Upper lobe of left lung (tissue), 6 donors: ENCODE data around the gene SPATA3. TPM values are rescaled to one million over a fixed set of nuclear protein-coding genes. Genes with fewer than 3 reads are reported as not detected.

Experiments used
- ATAC-seq, 2 donors: fragments of 200-7000 bp; cut with Tn5 transposase; one replicate each; pipeline ENCODE4 v1.9.1; 2022; ENCODE audit warnings: mild to moderate bottlenecking in 2 of 2, moderate library complexity in 2 of 2; ENCODE audit not compliant: low FRiP score in 2 of 2
- DNase-seq, 2 donors: peaks; one replicate each; pipeline ENCODE4 v3.0.0-alpha.2; 2019 to 2020
- H3K27ac ChIP-seq, 4 donors: fragments of 200-600 bp; sonication (generic); one replicate each; pipeline ENCODE4 v1.5.1; 2016 to 2019
- H3K27me3 ChIP-seq, 4 donors: fragments of 200-600 bp; sonication (generic); one replicate each; pipeline ENCODE4 v1.5.1; 2017 to 2019
- H3K36me3 ChIP-seq, 4 donors: fragments of 200-600 bp; sonication (generic); one replicate each; pipeline ENCODE4 v1.5.1; 2016 to 2019
- H3K4me1 ChIP-seq, 4 donors: fragments of 200-600 bp; sonication (generic); one replicate each; pipeline ENCODE4 v1.5.1; 2018 to 2019
- H3K4me3 ChIP-seq, 4 donors: fragments of 200-600 bp; sonication (generic); one replicate each; pipeline ENCODE4 v1.5.1; 2017 to 2019; ENCODE audit warnings: mild to moderate bottlenecking in 2 of 4, moderate library complexity in 1 of 4
- H3K9me3 ChIP-seq, 4 donors: fragments of 200-600 bp; sonication (generic); one replicate each; pipeline ENCODE4 v1.5.1; 2018 to 2019
- CTCF ChIP-seq, 6 experiments: fragments of 450-650 bp in 4 of 6; fragments of 200-600 bp in 2 of 6; sonication (generic) in 2 of 6; IDR thresholded peaks; one replicate each; pipeline ENCODE4 v1.5.1; 2016 to 2019; ENCODE audit warnings: antibody characterized with exemption in 6 of 6
- EP300 ChIP-seq, 4 donors: sonication (generic); formaldehyde crosslinking; IDR thresholded peaks; one replicate each; pipeline ENCODE4 v1.5.1; 2017; ENCODE audit warnings: antibody characterized with exemption in 4 of 4, control low read depth in 2 of 4
- POLR2A ChIP-seq, 4 donors: fragments of 450-650 bp; IDR thresholded peaks; one replicate each; pipeline ENCODE4 v1.5.1; 2016 to 2017; ENCODE audit warnings: antibody characterized with exemption in 4 of 4, mild to moderate bottlenecking in 2 of 4
- POLR2AphosphoS5 ChIP-seq, 2 donors: sonication (generic); formaldehyde crosslinking; IDR thresholded peaks; one replicate each; pipeline ENCODE4 v1.5.1; 2017; ENCODE audit warnings: antibody characterized with exemption in 2 of 2
- WGBS, 2 donors: methylation state at CpG; one replicate each; pipeline ENCODE4 v1.1.5; 2017 to 2018; 5-methylcytosine and 5-hydroxymethylcytosine counted together
- total RNA-seq, 6 donors: library from RNA; depleted of rRNA in 4 of 6; stranded (reverse); fragments of >200 nt in 4 of 6; gene quantifications; one replicate each; pipeline versions ENCODE4 v1.1.0 to v1.2.1, GENCODE V29; 2016 to 2021
- donor health status: DM: no; HTN: no; CAD: no; lungs with moderate emphysema.
- donor health status: DM: no; HTN: yes; CAD: no; lungs with severe emphysema.

The SPATA3 gene
- total RNA-seq, 6 donors from 2014 or later, result not detected

GRCh38 chr2:231010201-231010730 is 14.3 kb downstream of the SPATA3 start:
- DNase-seq (no peak), ATAC-seq (no peak)
- Histone ChIP-seq H3K27me3 (no peaks in the 10 kb centered on the region), H3K4me3 (no peak overlapping the region), H3K4me1 (no peaks in the 10 kb centered on the region), H3K9me3 (no peaks in the 10 kb centered on the region), H3K36me3 (no peaks in the 10 kb centered on the region), H3K27ac (no peak overlapping the region)
- no peak for TF ChIP-seq EP300 (IDR thresholded peaks at IDR 0.05)
- no peak for TF ChIP-seq POLR2AphosphoS5 (IDR thresholded peaks at IDR 0.05)
- TF ChIP-seq CTCF (IDR thresholded peaks at IDR 0.05), result no peak
- TF ChIP-seq POLR2A (IDR thresholded peaks at IDR 0.05), result no peak
- 60 to 77% methylated on average over 2 of the region's 2 CpGs for WGBS, 2 donors

GRCh38 chr2:231011526-231011925 is 15.6 kb downstream of the SPATA3 start:
- H3K4me3 ChIP-seq, result no peak overlapping the region
- no peak overlapping the region for H3K27ac ChIP-seq
- H3K27me3 ChIP-seq, result no peaks in the 10 kb centered on the region
- no peaks in the 10 kb centered on the region for H3K4me1 ChIP-seq
- H3K36me3 ChIP-seq, result no peaks in the 10 kb centered on the region
- no peaks in the 10 kb centered on the region for H3K9me3 ChIP-seq
- no peak for TF ChIP-seq POLR2AphosphoS5 (IDR thresholded peaks at IDR 0.05)
- TF ChIP-seq EP300 (IDR thresholded peaks at IDR 0.05), result no peak
- no peak for TF ChIP-seq POLR2A (IDR thresholded peaks at IDR 0.05)
- no peak for TF ChIP-seq CTCF (IDR thresholded peaks at IDR 0.05)
- ATAC-seq (no peak), DNase-seq (no peak)
- WGBS, 2 donors, result 39% methylated on average over 2 of the region's 2 CpGs; no CpG with 5 or more reads in 1 of the 2 donors

GRCh38 chr2:231012463-231012862 is 16.5 kb downstream of the SPATA3 start:
- 63 to 79% methylated on average over 3 of the region's 3 CpGs for WGBS, 2 donors
- Histone ChIP-seq H3K4me3 (no peak overlapping the region), H3K27ac (no peak overlapping the region), H3K27me3 (no peaks in the 10 kb centered on the region), H3K9me3 (no peaks in the 10 kb centered on the region), H3K36me3 (no peaks in the 10 kb centered on the region), H3K4me1 (no peaks in the 10 kb centered on the region)
- DNase-seq, result no peak
- no peak for ATAC-seq
- TF ChIP-seq EP300 (IDR thresholded peaks at IDR 0.05) (no peak), POLR2A (IDR thresholded peaks at IDR 0.05) (no peak), CTCF (IDR thresholded peaks at IDR 0.05) (no peak), POLR2AphosphoS5 (IDR thresholded peaks at IDR 0.05) (no peak)

- Histone ChIP-seq H3K27me3 (no peaks in the 10 kb centered on the region), H3K27ac (no peak overlapping the region), H3K36me3 (no peaks in the 10 kb centered on the region), H3K4me1 (no peaks in the 10 kb centered on the region), H3K4me3 (no peak overlapping the region), H3K9me3 (no peaks in the 10 kb centered on the region)
- no peak for DNase-seq
- no peak for TF ChIP-seq POLR2A (IDR thresholded peaks at IDR 0.05)
- TF ChIP-seq CTCF (IDR thresholded peaks at IDR 0.05), result no peak
- TF ChIP-seq POLR2AphosphoS5 (IDR thresholded peaks at IDR 0.05), result no peak
- no peak for TF ChIP-seq EP300 (IDR thresholded peaks at IDR 0.05)
- ATAC-seq, result no peak
- WGBS, 2 donors, result 13 to 36% methylated on average over 3 of the region's 3 CpGs
Measured at GRCh38 chr2:231013820-231014219, 17.9 kb downstream of the SPATA3 start.

GRCh38 chr2:231015478-231015877 is 19.6 kb downstream of the SPATA3 start:
- H3K4me3 ChIP-seq, result no peak overlapping the region
- H3K4me1 ChIP-seq, result no peaks in the 10 kb centered on the region
- WGBS, 2 donors, result 64 to 69% methylated on average over 7 of the region's 7 CpGs
- no peak overlapping the region for H3K27ac ChIP-seq
- DNase-seq, result no peak
- H3K9me3 ChIP-seq, result no peaks in the 10 kb centered on the region
- no peak for ATAC-seq
- no peaks in the 10 kb centered on the region for H3K27me3 ChIP-seq
- H3K36me3 ChIP-seq, result no peaks in the 10 kb centered on the region
- TF ChIP-seq EP300 (IDR thresholded peaks at IDR 0.05), result no peak
- no peak for TF ChIP-seq POLR2A (IDR thresholded peaks at IDR 0.05)
- no peak for TF ChIP-seq POLR2AphosphoS5 (IDR thresholded peaks at IDR 0.05)
- TF ChIP-seq CTCF (IDR thresholded peaks at IDR 0.05), result no peak
